ENCODE results near the gene ABCA10.
"Not testable (repeated sequence)": the region's sequence is repeated elsewhere in the genome, so short reads cannot be mapped to it uniquely, and the experiment has no call there.

Gene ABCA10

GRCh38 chr17:69227541-69227940 is 1.1 kb downstream of the ABCA10 start:
- no peak for DNase-seq (ENCODE audit: low read depth in 1 of 2, low spot score in 1 of 2)

- DNase-seq (ENCODE audit: low read depth in 1 of 2, low spot score in 1 of 2): no peak
These were observed 4.8 kb downstream of the ABCA10 start for GRCh38 chr17:69223809-69224208.

GRCh38 chr17:69222707-69223258 is 5.8 kb downstream of the ABCA10 start:
- no peak for DNase-seq (ENCODE audit: low read depth in 1 of 2, low spot score in 1 of 2)

GRCh38 chr17:69220098-69220497 is 8.5 kb downstream of the ABCA10 start:
- no peak for DNase-seq (ENCODE audit: low read depth in 1 of 2, low spot score in 1 of 2)

GRCh38 chr17:69218986-69219385 is 9.6 kb downstream of the ABCA10 start:
- no peak for DNase-seq (ENCODE audit: low read depth in 1 of 2, low spot score in 1 of 2)

GRCh38 chr17:69213059-69213813 is 15.4 kb downstream of the ABCA10 start:
- DNase-seq (ENCODE audit: low read depth in 1 of 2, low spot score in 1 of 2): no peak

GRCh38 chr17:69208640-69209039 is 20.0 kb downstream of the ABCA10 start:
- no peak for DNase-seq (ENCODE audit: low read depth in 1 of 2, low spot score in 1 of 2)

- DNase-seq (ENCODE audit: low read depth in 1 of 2, low spot score in 1 of 2): no peak
These were observed 21.5 kb downstream of the ABCA10 start for GRCh38 chr17:69207151-69207550.

- no peak for DNase-seq (ENCODE audit: low read depth in 1 of 2, low spot score in 1 of 2)
These were observed 30.4 kb downstream of the ABCA10 start for GRCh38 chr17:69198238-69198637.

- not testable (repeated sequence) for DNase-seq (ENCODE audit: low read depth in 1 of 2, low spot score in 1 of 2)
These were observed 32.4 kb downstream of the ABCA10 start for GRCh38 chr17:69196105-69196653.

- DNase-seq (ENCODE audit: low read depth in 1 of 2, low spot score in 1 of 2): no peak
These were observed 35.9 kb downstream of the ABCA10 start for GRCh38 chr17:69192754-69193153.

GRCh38 chr17:69188796-69189195 is 39.8 kb downstream of the ABCA10 start:
- DNase-seq (ENCODE audit: low read depth in 1 of 2, low spot score in 1 of 2): no peak

GRCh38 chr17:69188064-69188463 is 40.6 kb downstream of the ABCA10 start:
- no peak for DNase-seq (ENCODE audit: low read depth in 1 of 2, low spot score in 1 of 2)

GRCh38 chr17:69187294-69187693 is 41.3 kb downstream of the ABCA10 start:
- no peak for DNase-seq (ENCODE audit: low read depth in 1 of 2, low spot score in 1 of 2)

GRCh38 chr17:69179227-69179952 is 49.2 kb downstream of the ABCA10 start:
- no peak for DNase-seq (ENCODE audit: low read depth in 1 of 2, low spot score in 1 of 2)

- DNase-seq (ENCODE audit: low read depth in 1 of 2, low spot score in 1 of 2): no peak
These were observed 52.2 kb downstream of the ABCA10 start for GRCh38 chr17:69176457-69176795.

GRCh38 chr17:69175625-69176456 is 52.8 kb downstream of the ABCA10 start:
- no peak for DNase-seq (ENCODE audit: low read depth in 1 of 2, low spot score in 1 of 2)

GRCh38 chr17:69175262-69175624 is 53.4 kb downstream of the ABCA10 start:
- DNase-seq (ENCODE audit: low read depth in 1 of 2, low spot score in 1 of 2): no peak

GRCh38 chr17:69173118-69173517 is 55.5 kb downstream of the ABCA10 start:
- no peak for DNase-seq (ENCODE audit: low read depth in 1 of 2, low spot score in 1 of 2)

GRCh38 chr17:69170377-69170776 is 58.2 kb downstream of the ABCA10 start:
- no peak for DNase-seq (ENCODE audit: low read depth in 1 of 2, low spot score in 1 of 2)

- DNase-seq (ENCODE audit: low read depth in 1 of 2, low spot score in 1 of 2): not testable (repeated sequence)
These were observed 60.0 kb downstream of the ABCA10 start for GRCh38 chr17:69168642-69169041.

Data from activated T-helper 1 cell treated with anti-CD3 and anti-CD28 coated beads, Interleukin-2, amount 50 U/mL, for 16 hours (primary cell).